Lung (tissue), 12 donors: ENCODE data around the gene CLK2. TPM values are rescaled to one million over a fixed set of nuclear protein-coding genes. Genes with fewer than 3 reads are reported as not detected.

Experiments used
- ATAC-seq: fragments of 200-7000 bp; cut with Tn5 transposase; one replicate; pipeline ENCODE4 v1.9.1; 2020; ENCODE audit warnings: moderate number of reproducible peaks; ENCODE audit not compliant: insufficient read depth, low FRiP score
- DNase-seq, 3 donors: peaks; one replicate each; pipeline ENCODE4 v3.0.0-alpha.2; 2013 to 2017
- H3K27ac ChIP-seq, 2 donors: one replicate each; pipeline ENCODE4 v1.5.1; 2013; ENCODE audit warnings: mild to moderate bottlenecking in 2 of 2, moderate library complexity in 2 of 2, control low read depth in 1 of 2, inconsistent platforms in 1 of 2, low read depth in 1 of 2, low read length in 1 of 2
- H3K27me3 ChIP-seq, 3 donors: one replicate each; pipeline ENCODE4 v1.5.1; 2013; ENCODE audit warnings: low read length in 2 of 3; ENCODE audit not compliant: control insufficient read depth in 3 of 3, insufficient read depth in 3 of 3
- H3K36me3 ChIP-seq, 4 donors: one replicate each; pipeline ENCODE4 v1.5.1; 2013; ENCODE audit warnings: low read length in 4 of 4, mild to moderate bottlenecking in 1 of 4, moderate library complexity in 1 of 4; ENCODE audit not compliant: control insufficient read depth in 4 of 4, insufficient read depth in 4 of 4
- H3K4me1 ChIP-seq, 5 donors: one replicate each; pipeline ENCODE4 v1.5.1; 2013; ENCODE audit warnings: low read length in 5 of 5, mild to moderate bottlenecking in 2 of 5, moderate library complexity in 1 of 5; ENCODE audit not compliant: control insufficient read depth in 5 of 5, insufficient read depth in 5 of 5
- H3K4me3 ChIP-seq: one replicate; pipeline ENCODE4 v1.5.1; 2013; ENCODE audit warnings: mild to moderate bottlenecking, control low read depth, moderate library complexity
- H3K9ac ChIP-seq, 2 donors: one replicate each; pipeline ENCODE4 v1.5.1; 2013; ENCODE audit warnings: low read length in 2 of 2, control low read depth in 1 of 2; ENCODE audit not compliant: insufficient read depth in 1 of 2
- H3K9me3 ChIP-seq, 4 donors: one replicate each; pipeline ENCODE4 v1.5.1; 2013; ENCODE audit warnings: low read length in 3 of 4, mild to moderate bottlenecking in 1 of 4, moderate library complexity in 1 of 4; ENCODE audit not compliant: control insufficient read depth in 4 of 4, insufficient read depth in 3 of 4
- WGBS, 2 donors: extraction: QIAGEN DNeasy Blood & Tissue Kit; methylation state at CpG; one replicate each; pipeline ENCODE4 v1.1.7; 2013; 5-methylcytosine and 5-hydroxymethylcytosine counted together
- polyA plus RNA-seq, 2 donors: library from polyadenylated mRNA; stranded (reverse); fragments of 200-250 nt; gene quantifications; one replicate each; pipeline ENCODE4 v1.2.1, GENCODE V29; 2013
- total RNA-seq, 2 donors: library from RNA; depleted of rRNA in 1 of 2; stranded (reverse); fragments of >200 nt in 1 of 2; gene quantifications; one replicate each; pipeline ENCODE4 v1.2.1, GENCODE V29; 2014 to 2021
- TF ChIP-seq, protein P1 (sequence below): IDR thresholded peaks from 2 replicates; pipeline ENCODE4 v1.5.1; 2012; ENCODE audit warnings: mild to moderate bottlenecking; ENCODE audit errors: control extremely low read depth, extremely low read depth
- donor health status: control.
- donor health status: control.
- donor health status: Bipolar disorder and iron deficiency.
- donor health status: healthy.
- donor health status: DM: yes; HTN: yes; CAD: no.

Gene CLK2
- total and polyA plus RNA-seq, 4 donors: 41.1 to 56.5 (median 54.2) TPM

DNA sequence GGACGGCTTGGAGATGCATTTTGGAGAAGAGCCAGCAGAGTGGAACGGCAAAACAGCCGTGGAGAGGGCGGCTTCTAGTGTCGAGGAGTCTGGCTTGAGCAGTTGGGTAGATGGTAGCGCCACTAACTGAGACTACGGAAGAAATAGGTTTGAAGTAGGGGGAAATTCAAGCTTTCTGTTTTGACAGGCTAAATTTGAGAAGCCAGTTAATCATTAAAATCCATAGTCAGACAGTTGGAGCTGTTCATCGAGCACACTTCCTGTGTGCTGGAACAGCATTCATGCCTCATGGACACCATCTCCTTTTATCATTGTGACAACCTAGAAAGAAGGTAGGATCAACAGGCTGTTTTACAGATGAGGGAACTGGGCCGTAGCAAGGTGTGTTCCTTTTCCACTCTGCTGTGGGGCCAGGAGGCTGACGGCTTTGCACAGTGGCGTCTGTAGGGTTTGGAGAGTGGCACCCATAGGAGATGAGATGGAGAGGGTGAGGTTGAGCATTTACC is 31.3 kb upstream of the CLK2 start:
- Histone ChIP-seq H3K36me3 (no peaks in the 10 kb centered on the region), H3K4me1 (peaks cover 0 to 7% (median 0%) of the 10 kb centered on the region in 5 donors), H3K27me3 (no peaks in the 10 kb centered on the region), H3K27ac (no peak overlapping the region), H3K9ac (no peak overlapping the region), H3K4me3 (no peak overlapping the region), H3K9me3 (no peaks in the 10 kb centered on the region)
- no peak for ATAC-seq
- TF ChIP-seq, protein P1, sequence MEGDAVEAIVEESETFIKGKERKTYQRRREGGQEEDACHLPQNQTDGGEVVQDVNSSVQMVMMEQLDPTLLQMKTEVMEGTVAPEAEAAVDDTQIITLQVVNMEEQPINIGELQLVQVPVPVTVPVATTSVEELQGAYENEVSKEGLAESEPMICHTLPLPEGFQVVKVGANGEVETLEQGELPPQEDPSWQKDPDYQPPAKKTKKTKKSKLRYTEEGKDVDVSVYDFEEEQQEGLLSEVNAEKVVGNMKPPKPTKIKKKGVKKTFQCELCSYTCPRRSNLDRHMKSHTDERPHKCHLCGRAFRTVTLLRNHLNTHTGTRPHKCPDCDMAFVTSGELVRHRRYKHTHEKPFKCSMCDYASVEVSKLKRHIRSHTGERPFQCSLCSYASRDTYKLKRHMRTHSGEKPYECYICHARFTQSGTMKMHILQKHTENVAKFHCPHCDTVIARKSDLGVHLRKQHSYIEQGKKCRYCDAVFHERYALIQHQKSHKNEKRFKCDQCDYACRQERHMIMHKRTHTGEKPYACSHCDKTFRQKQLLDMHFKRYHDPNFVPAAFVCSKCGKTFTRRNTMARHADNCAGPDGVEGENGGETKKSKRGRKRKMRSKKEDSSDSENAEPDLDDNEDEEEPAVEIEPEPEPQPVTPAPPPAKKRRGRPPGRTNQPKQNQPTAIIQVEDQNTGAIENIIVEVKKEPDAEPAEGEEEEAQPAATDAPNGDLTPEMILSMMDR: no peak
- no peak for DNase-seq
- WGBS, 2 donors: 69 to 84% methylated on average over 11 of the region's 11 CpGs

DNA sequence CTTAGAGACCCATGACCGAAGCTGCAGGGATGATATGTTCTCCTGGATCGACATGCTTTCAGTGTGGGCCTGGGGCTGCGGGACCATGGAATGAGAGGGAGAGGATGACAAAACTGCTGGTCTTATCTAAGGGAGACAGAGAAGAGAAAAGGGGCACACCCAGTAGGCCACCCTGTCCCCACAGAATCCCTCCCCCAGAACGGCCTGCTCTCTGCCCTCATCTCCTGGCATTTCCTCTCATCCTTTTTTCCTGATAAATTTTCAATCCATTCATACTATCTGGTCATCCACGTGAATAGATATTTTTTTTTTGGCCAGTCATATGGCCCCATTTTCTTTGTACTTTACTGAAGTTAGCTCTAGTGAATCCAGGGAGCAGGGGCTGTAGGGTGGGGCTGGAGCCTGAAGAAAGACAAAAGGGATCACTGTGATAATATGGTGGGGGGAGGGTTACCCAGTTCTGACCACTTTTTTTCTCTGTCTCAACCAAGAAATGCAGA is 28.1 kb upstream of the CLK2 start, which contains the start of gene PKLR:
Gene PKLR (minus strand): TSS at position 97 of the 500 bp plus-strand sequence. CDS start 43 bp downstream, at position 54.
- no peak within 1 kb of the TSS for H3K9ac ChIP-seq
- 90 to 93% methylated on average over 5 of the region's 5 CpGs for WGBS, 2 donors

DNA sequence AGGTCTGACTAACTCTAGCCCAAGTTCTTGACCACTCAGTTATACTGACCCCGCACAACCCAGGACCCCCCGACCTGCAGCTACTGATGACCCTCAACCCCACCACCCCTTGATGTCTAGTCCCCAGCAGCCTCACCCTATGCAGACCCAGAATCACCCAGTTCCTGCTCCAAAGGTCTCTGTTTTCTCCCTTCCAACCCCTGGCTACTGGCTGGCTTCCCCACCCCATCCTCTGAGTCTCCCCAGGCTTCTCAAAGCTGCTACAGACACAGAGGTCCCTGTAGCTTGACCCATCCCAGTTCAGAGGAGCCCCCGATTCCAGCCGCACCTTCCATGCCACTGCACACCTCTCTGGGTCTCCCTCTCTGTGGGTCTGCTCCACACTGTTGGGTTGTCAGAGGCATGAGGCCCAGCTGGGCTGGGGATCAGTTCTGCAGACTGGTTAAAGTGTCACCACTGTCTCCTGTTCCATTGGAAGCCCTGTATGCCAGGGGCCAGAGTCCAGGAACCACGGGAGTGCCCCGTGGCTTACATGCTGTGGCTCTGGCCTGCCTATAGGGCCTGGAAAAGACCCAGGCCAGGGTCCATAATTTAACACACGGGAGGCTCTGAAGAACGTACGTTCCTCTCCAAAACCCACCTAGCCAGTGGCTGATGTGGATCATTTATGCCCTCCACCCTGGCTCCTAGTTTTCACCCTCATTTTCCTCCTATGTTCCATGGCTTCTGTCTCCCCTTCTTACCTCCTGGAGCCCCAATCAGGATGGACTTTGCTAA is 27.4 kb upstream of the CLK2 start:
- peaks cover 0 to 21% (median 18%) of the 10 kb centered on the region in 3 donors for H3K27me3 ChIP-seq
- H3K9me3 ChIP-seq: no peaks in the 10 kb centered on the region
- no peak overlapping the region for H3K4me3 ChIP-seq
- no peak overlapping the region for H3K9ac ChIP-seq
- peaks cover 0 to under 1% (median 0%) of the 10 kb centered on the region in 5 donors for H3K4me1 ChIP-seq
- no peak for ATAC-seq
- WGBS, 2 donors: 86 to 90% methylated on average over 9 of the region's 9 CpGs
- H3K36me3 ChIP-seq: no peaks in the 10 kb centered on the region
- DNase-seq: no peak
- TF ChIP-seq, protein P1: no peak
- H3K27ac ChIP-seq: no peak overlapping the region

More for the DNA sequence above, 28.1 kb upstream of the CLK2 start, which contains the start of gene PKLR:
- Histone ChIP-seq H3K27ac (no peak within 1 kb of the TSS), H3K4me3 (no peak within 1 kb of the TSS), H3K4me1 (peaks cover 0 to 2% (median 0%) of the 10 kb centered on the region in 5 donors), H3K9me3 (no peaks in the 10 kb centered on the region), H3K36me3 (no peaks in the 10 kb centered on the region), H3K27me3 (peaks cover 0 to 15% (median 13%) of the 10 kb centered on the region in 3 donors)
- ATAC-seq (no peak), DNase-seq (no peak)
- TF ChIP-seq, protein P1: no peak
